PC-9 (cell line): ENCODE data around the gene PDIA5. TPM values are rescaled to one million over a fixed set of nuclear protein-coding genes. Genes with fewer than 3 reads are reported as not detected.
A peak's percentile ranks its signal among the peaks of the same experiment; 100 is the strongest.

ENCODE experiments used
- BruUV-seq: library from RNA; stranded (reverse); fragments of 400-500 nt; replicated peaks from 2 replicates; lab custom pipeline; 2021; lab: Mats Ljungman, UMichigan
- CTCF ChIA-PET: fragments of 300-600 bp; sonication (Branson Sonifier 250); formaldehyde crosslinking; loops from one replicate; lab custom pipeline; 2022; ENCODE audit warnings: antibody characterized with exemption; lab: Charles Lee
- POLR2A ChIA-PET: fragments of 300-600 bp; sonication (Branson Sonifier 250); formaldehyde crosslinking; loops from one replicate; lab custom pipeline; 2022; ENCODE audit warnings: antibody characterized with exemption; ENCODE audit not compliant: unreplicated experiment; lab: Charles Lee
- DNase-seq, 2 experiments: peaks; one replicate each; pipeline versions ENCODE4 v3.0.0 to v3.0.0-alpha.2; 2015 to 2022; ENCODE audit warnings: mixed read lengths in 1 of 2
- H2AFZ ChIP-seq: fragments of 200-600 bp; sonication (generic); 2 replicates; pipeline ENCODE4 v1.8.1; 2017; ENCODE audit warnings: antibody characterized with exemption
- H3F3A ChIP-seq: fragments of 200-600 bp; sonication (generic); 2 replicates; pipeline ENCODE4 v1.8.1; 2017; ENCODE audit warnings: antibody characterized with exemption, mild to moderate bottlenecking, low read depth; ENCODE audit not compliant: insufficient read depth
- H3K27ac ChIP-seq: fragments of 200-600 bp; sonication (generic); 2 replicates; pipeline ENCODE4 v1.6.1; 2016; ENCODE audit warnings: mixed run types
- H3K27me3 ChIP-seq: fragments of 200-600 bp; sonication (generic); 2 replicates; pipeline ENCODE4 v1.6.1; 2016; ENCODE audit warnings: low read depth, mixed run types; ENCODE audit not compliant: insufficient read depth
- H3K36me3 ChIP-seq: fragments of 200-600 bp; sonication (generic); 2 replicates; pipeline ENCODE4 v1.6.1; 2016; ENCODE audit warnings: low read depth, mixed run types
- H3K4me1 ChIP-seq: fragments of 200-600 bp; sonication (generic); replicated peaks from 2 replicates; pipeline ENCODE4 v1.6.1; 2016; ENCODE audit warnings: mixed run types; ENCODE audit not compliant: insufficient read depth
- H3K4me2 ChIP-seq: fragments of 200-600 bp; sonication (generic); 2 replicates; pipeline ENCODE4 v1.6.1; 2017; ENCODE audit warnings: mixed run types
- H3K4me3 ChIP-seq: fragments of 200-600 bp; sonication (generic); 2 replicates; pipeline ENCODE4 v1.6.1; 2016; ENCODE audit warnings: mixed run types
- H3K79me2 ChIP-seq: fragments of 200-600 bp; sonication (generic); 2 replicates; pipeline ENCODE4 v1.6.1; 2017; ENCODE audit warnings: low read depth, mixed run types
- H3K9me2 ChIP-seq: fragments of 200-600 bp; sonication (generic); 2 replicates; pipeline ENCODE4 v1.8.1; 2017; ENCODE audit warnings: mild to moderate bottlenecking; ENCODE audit not compliant: insufficient read depth
- H3K9me3 ChIP-seq: fragments of 200-600 bp; sonication (generic); 2 replicates; pipeline ENCODE4 v1.8.1; 2016; ENCODE audit warnings: low read depth; ENCODE audit not compliant: insufficient read depth
- H4K20me1 ChIP-seq: fragments of 200-600 bp; sonication (generic); 2 replicates; pipeline ENCODE4 v1.8.1; 2017; ENCODE audit not compliant: insufficient read depth
- EZH2 ChIP-seq: fragments of 200-600 bp; sonication (generic); IDR thresholded peaks from 2 replicates; pipeline ENCODE4 v1.8.0; 2017; ENCODE audit warnings: antibody characterized with exemption, low read depth
- intact Hi-C: fragments of 100-400 bp; cut with micrococcal nuclease; formaldehyde crosslinking; loops from one replicate; pipeline ENCODE4 v1.10.0; 2022; ENCODE audit not compliant: unreplicated experiment
- total RNA-seq: library from RNA; stranded (reverse); gene quantifications from 2 replicates; pipeline ENCODE4 v1.2.3, GENCODE V29; 2021
- TF ChIP-seq, protein P1 (sequence below): fragments of 200-600 bp; sonication (generic); conservative IDR thresholded peaks from 2 replicates; pipeline ENCODE4 v1.6.1; 2017; ENCODE audit warnings: mixed run types, antibody characterized with exemption, mild to moderate bottlenecking, moderate library complexity

PDIA5 gene
- total RNA-seq, 1 experiment from 2014 or later, result 31.7 TPM

DNA sequence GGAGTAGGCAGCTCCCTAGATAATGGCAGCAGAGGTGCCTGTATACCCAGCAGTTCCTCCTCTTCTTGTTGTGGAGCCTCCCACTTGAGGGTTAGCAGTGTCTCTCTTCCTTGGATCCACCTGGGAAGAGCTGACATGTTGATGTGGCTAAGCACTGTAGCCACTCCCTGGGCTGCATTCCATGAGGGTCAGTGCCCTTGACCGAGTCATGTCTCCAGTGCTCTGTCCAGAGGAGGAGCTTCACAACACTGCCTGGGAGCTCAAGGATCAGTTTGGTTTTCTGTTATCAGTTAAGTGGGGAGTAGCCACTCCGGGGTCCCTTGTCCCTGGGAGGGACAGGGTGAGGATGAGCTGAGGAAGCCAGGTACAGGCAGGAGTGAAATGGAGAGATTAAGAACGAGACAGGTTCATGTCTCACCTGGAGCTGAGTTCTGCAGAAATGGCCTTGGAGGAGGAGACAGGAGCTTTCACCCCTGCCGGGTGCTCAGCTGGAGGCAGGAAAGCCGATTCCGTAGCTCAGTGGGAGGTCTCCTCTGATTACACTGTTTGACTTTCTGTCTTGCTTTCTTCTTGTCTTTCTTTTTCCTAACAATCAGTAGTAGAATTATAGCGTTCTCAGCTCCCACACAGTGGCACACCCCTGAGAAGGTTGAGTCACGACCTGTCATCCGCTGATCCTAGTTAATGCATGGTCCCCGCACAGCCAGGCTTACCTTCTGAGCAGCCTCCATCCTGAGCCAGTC, 77.0 kb downstream of the PDIA5 start:
- Histone ChIP-seq H3K4me1 (peaks cover 10% of the 10 kb centered on the region), H3K27me3 (no peaks in the 10 kb centered on the region), H2AFZ (no peak overlapping the region), H3K79me2 (no peaks in the 10 kb centered on the region), H3K9me2 (no peaks in the 10 kb centered on the region), H3K4me2 (peak overlapping the region; percentile 32; the same call in 1 of the 2 replicates), H3K27ac (no peak overlapping the region), H3K9me3 (no peaks in the 10 kb centered on the region), H3K36me3 (no peaks in the 10 kb centered on the region; the same call in 1 of the 2 replicates), H3F3A (peaks cover 8% of the 10 kb centered on the region; the same call in 1 of the 2 replicates), H3K4me3 (no peak overlapping the region), H4K20me1 (no peaks in the 10 kb centered on the region)
- CTCF ChIA-PET, result no interaction called here
- TF ChIP-seq, protein P1, sequence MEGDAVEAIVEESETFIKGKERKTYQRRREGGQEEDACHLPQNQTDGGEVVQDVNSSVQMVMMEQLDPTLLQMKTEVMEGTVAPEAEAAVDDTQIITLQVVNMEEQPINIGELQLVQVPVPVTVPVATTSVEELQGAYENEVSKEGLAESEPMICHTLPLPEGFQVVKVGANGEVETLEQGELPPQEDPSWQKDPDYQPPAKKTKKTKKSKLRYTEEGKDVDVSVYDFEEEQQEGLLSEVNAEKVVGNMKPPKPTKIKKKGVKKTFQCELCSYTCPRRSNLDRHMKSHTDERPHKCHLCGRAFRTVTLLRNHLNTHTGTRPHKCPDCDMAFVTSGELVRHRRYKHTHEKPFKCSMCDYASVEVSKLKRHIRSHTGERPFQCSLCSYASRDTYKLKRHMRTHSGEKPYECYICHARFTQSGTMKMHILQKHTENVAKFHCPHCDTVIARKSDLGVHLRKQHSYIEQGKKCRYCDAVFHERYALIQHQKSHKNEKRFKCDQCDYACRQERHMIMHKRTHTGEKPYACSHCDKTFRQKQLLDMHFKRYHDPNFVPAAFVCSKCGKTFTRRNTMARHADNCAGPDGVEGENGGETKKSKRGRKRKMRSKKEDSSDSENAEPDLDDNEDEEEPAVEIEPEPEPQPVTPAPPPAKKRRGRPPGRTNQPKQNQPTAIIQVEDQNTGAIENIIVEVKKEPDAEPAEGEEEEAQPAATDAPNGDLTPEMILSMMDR, result no peak
- TF ChIP-seq EZH2, result no peak
- no TSS peak for BruUV-seq
- peak; percentile 23 to 54 for DNase-seq
- POLR2A ChIA-PET, result interaction anchor here (0.7 kb wide), 1 partner anchor 361 kb away, joined by 4 read pairs; no protein-coding TSS in a partner anchor
- intact Hi-C loops, result no loop called here

GRCh38 chr3:123147754-123148535, 81.1 kb downstream of the PDIA5 start:
- ChIA-PET CTCF (no interaction called here), POLR2A (interaction anchor here (0.6 kb wide), 1 partner anchor 97 kb away, joined by 4 read pairs; no protein-coding TSS in a partner anchor)
- no TSS peak for BruUV-seq
- H2AFZ ChIP-seq, result no peak overlapping the region
- no peak overlapping the region for H3K4me3 ChIP-seq
- no peaks in the 10 kb centered on the region for H3K27me3 ChIP-seq
- H3K4me1 ChIP-seq, result peaks cover 10% of the 10 kb centered on the region
- no peaks in the 10 kb centered on the region for H3K9me3 ChIP-seq
- no peaks in the 10 kb centered on the region; the same call in 1 of the 2 replicates for H3K36me3 ChIP-seq
- H3K9me2 ChIP-seq, result no peaks in the 10 kb centered on the region
- no peaks in the 10 kb centered on the region for H3K79me2 ChIP-seq
- peaks cover 8% of the 10 kb centered on the region; the same call in 1 of the 2 replicates for H3F3A ChIP-seq
- no peak for DNase-seq
- no peaks in the 10 kb centered on the region for H4K20me1 ChIP-seq
- TF ChIP-seq, protein P1, result no peak
- TF ChIP-seq EZH2, result no peak
- no peak overlapping the region for H3K27ac ChIP-seq
- no peak overlapping the region for H3K4me2 ChIP-seq
- intact Hi-C loops, result no loop called here

- DNase-seq, result no peak
- peaks cover 7% of the 10 kb centered on the region; the same call in 1 of the 2 replicates for H3F3A ChIP-seq
- TF ChIP-seq, protein P1, result no peak
- TF ChIP-seq EZH2, result no peak
- no peak overlapping the region for H3K27ac ChIP-seq
- no peaks in the 10 kb centered on the region; the same call in 1 of the 2 replicates for H3K36me3 ChIP-seq
- no peak overlapping the region for H2AFZ ChIP-seq
- H3K9me2 ChIP-seq, result no peaks in the 10 kb centered on the region
- H3K4me1 ChIP-seq, result peaks cover 5% of the 10 kb centered on the region
- H3K79me2 ChIP-seq, result no peaks in the 10 kb centered on the region
- POLR2A ChIA-PET, result no interaction called here
- BruUV-seq, result no TSS peak
- no peak overlapping the region for H3K4me2 ChIP-seq
- no peaks in the 10 kb centered on the region for H4K20me1 ChIP-seq
- H3K27me3 ChIP-seq, result no peaks in the 10 kb centered on the region
- intact Hi-C loops, result no loop called here
- H3K9me3 ChIP-seq, result no peaks in the 10 kb centered on the region
- no peak overlapping the region for H3K4me3 ChIP-seq
- CTCF ChIA-PET, result no interaction called here
Measured at GRCh38 chr3:123148772-123149171, 81.9 kb downstream of the PDIA5 start.
